Cardiac muscle cell (in vitro differentiated cells and primary cell): Measurements from ENCODE around the gene PIK3C2B. TPM values are rescaled to one million over a fixed set of nuclear protein-coding genes. Genes with fewer than 3 reads are reported as not detected.

ENCODE experiments used
- DNase-seq, 2 donors: peaks; one replicate each; pipeline versions ENCODE4 v3.0.0 to v3.0.0-alpha.2; 2010 to 2017; ENCODE audit warnings: low read depth in 1 of 2, low spot score in 1 of 2
- H3K27ac ChIP-seq: fragments of 200-600 bp; sonication (generic); 2 replicates; pipeline ENCODE4 v1.5.1; 2016
- H3K27me3 ChIP-seq: fragments of 200-600 bp; sonication (generic); 2 replicates; pipeline ENCODE4 v1.6.0; 2016; ENCODE audit warnings: control low read depth
- H3K36me3 ChIP-seq: fragments of 200-600 bp; sonication (generic); 2 replicates; pipeline ENCODE4 v1.5.1; 2016; ENCODE audit warnings: control low read depth
- H3K4me1 ChIP-seq: fragments of 200-600 bp; sonication (generic); 2 replicates; pipeline ENCODE4 v1.8.1; 2017; ENCODE audit warnings: low read depth, mild to moderate bottlenecking, mixed run types
- H3K4me3 ChIP-seq: fragments of 200-600 bp; sonication (generic); 2 replicates; pipeline ENCODE4 v1.5.1; 2016; ENCODE audit warnings: mild to moderate bottlenecking
- H3K9me3 ChIP-seq: fragments of 200-600 bp; sonication (generic); 2 replicates; pipeline ENCODE4 v1.5.1; 2017; ENCODE audit warnings: low read depth, mild to moderate bottlenecking, control low read depth
- polyA plus RNA-seq: library from polyadenylated mRNA; unstranded; fragments of >200 nt; fragmentation: Nextera tagmentation; extraction: Ambion mirVana; gene quantifications from 2 replicates; pipeline ENCODE4 v1.2.1, GENCODE V29; 2016
- total RNA-seq: library from RNA; depleted of rRNA; stranded (reverse); fragments of >200 nt; gene quantifications from 2 replicates; pipeline ENCODE4 v1.2.3, GENCODE V29; 2016
- TF ChIP-seq, protein P1 (sequence below): IDR thresholded peaks from 2 replicates; pipeline ENCODE4 v1.5.1; 2012; ENCODE audit warnings: low read depth, mild to moderate bottlenecking, low read length

Gene PIK3C2B
- total and polyA plus RNA-seq, 2 experiments from 2014 or later: 11.2 to 23.3 TPM

DNA sequence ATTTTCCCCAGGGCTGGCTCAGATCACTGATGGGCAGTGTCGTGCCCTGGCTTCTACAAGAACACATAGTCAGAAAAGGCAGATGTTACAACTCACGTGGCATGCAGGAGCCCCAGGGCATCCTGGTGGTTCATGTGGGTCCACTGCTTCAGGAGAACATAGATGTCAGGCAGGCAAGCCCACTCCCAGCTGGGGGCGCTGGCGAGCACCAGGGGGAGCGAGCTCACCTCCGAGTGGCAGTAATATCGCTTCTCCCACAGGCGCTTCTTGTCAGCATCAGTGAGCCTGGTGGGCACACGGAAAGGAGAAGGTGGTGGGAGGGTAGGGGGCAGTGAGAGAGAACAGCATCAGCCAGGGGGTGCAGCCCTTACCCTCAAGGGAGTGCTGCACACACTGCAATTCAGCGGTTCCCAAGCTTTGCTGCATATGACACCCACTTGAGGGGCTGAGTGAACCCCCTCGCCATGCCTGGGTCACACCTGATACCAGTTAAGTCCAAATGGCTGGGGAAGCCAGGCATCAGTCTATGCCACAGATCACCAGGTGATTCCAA, 48.7 kb downstream of the PIK3C2B start:
- TF ChIP-seq, protein P1, sequence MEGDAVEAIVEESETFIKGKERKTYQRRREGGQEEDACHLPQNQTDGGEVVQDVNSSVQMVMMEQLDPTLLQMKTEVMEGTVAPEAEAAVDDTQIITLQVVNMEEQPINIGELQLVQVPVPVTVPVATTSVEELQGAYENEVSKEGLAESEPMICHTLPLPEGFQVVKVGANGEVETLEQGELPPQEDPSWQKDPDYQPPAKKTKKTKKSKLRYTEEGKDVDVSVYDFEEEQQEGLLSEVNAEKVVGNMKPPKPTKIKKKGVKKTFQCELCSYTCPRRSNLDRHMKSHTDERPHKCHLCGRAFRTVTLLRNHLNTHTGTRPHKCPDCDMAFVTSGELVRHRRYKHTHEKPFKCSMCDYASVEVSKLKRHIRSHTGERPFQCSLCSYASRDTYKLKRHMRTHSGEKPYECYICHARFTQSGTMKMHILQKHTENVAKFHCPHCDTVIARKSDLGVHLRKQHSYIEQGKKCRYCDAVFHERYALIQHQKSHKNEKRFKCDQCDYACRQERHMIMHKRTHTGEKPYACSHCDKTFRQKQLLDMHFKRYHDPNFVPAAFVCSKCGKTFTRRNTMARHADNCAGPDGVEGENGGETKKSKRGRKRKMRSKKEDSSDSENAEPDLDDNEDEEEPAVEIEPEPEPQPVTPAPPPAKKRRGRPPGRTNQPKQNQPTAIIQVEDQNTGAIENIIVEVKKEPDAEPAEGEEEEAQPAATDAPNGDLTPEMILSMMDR: peak; percentile 55
- Histone ChIP-seq H3K36me3 (peaks cover 53% of the 10 kb centered on the region), H3K9me3 (no peaks in the 10 kb centered on the region), H3K27me3 (no peaks in the 10 kb centered on the region), H3K27ac (no peak overlapping the region), H3K4me3 (no peak overlapping the region), H3K4me1 (peaks cover 16% of the 10 kb centered on the region)
- DNase-seq: peak; percentile 10 to 37

Other genes with a start within 250 kb of the PIK3C2B start
- gene PLEKHA6, start 134.9 kb downstream of the PIK3C2B start, total RNA-seq: 44.1 and 71.7 TPM in 2 replicates
- gene PLEKHA6, start 134.9 kb downstream of the PIK3C2B start, polyA plus RNA-seq: 23.1 and 41.6 TPM in 2 replicates
- gene PPP1R15B, start 83.0 kb downstream of the PIK3C2B start, total RNA-seq: 24.9 and 27.0 TPM in 2 replicates
- 15.7 and 19.8 TPM in 2 replicates for gene PPP1R15B, start 83.0 kb downstream of the PIK3C2B start, polyA plus RNA-seq
- 38.6 and 62.0 TPM in 2 replicates for gene MDM4, start 21.6 kb upstream of the PIK3C2B start, total RNA-seq
- 22.5 and 30.8 TPM in 2 replicates for gene MDM4, start 21.6 kb upstream of the PIK3C2B start, polyA plus RNA-seq
- gene LRRN2, start 190.9 kb upstream of the PIK3C2B start, total RNA-seq: 3.7 and 5.0 TPM in 2 replicates
- gene LRRN2, start 190.9 kb upstream of the PIK3C2B start, polyA plus RNA-seq: 4.9 and 5.2 TPM in 2 replicates